GM12801 (cell line): ENCODE results near the gene CHST4.

ENCODE experiments used
- TF ChIP-seq, protein P1 (sequence below): IDR thresholded peaks from one replicate; pipeline ENCODE4 v1.5.1; 2011; ENCODE audit warnings: control low read depth; ENCODE audit not compliant: insufficient read length; ENCODE audit errors: extremely low read depth

Gene CHST4

DNA sequence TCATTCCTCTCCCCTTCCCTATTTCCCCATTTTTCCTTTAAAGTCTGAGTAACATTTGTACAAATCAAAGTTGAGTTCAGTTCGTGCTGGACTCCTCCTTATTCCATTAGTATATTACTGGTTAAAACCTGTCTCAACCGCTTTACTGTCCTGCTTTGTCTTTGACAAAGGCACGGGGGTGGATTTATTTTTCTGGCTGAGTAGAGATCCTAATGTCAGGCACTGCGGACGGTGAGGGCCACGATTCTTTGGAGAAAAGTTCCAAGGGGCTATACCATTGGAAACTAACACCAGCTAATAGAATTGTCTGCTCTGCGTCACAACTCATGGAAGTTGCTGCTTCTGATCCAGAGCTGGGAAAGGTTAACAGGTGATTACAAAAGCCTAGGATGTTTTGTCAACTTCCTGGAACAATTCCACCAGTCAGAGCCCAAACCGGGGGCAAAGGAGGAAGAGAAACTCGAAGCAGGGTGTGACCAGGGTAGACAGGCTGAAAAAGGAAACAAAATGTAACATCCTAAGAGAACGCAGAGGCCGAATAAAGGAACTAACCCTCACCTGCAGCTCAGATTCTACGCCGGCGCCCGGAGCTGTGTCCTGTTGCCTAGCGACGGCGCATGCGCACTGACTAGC is 38.2 kb downstream of the CHST4 start:
- TF ChIP-seq, protein P1, sequence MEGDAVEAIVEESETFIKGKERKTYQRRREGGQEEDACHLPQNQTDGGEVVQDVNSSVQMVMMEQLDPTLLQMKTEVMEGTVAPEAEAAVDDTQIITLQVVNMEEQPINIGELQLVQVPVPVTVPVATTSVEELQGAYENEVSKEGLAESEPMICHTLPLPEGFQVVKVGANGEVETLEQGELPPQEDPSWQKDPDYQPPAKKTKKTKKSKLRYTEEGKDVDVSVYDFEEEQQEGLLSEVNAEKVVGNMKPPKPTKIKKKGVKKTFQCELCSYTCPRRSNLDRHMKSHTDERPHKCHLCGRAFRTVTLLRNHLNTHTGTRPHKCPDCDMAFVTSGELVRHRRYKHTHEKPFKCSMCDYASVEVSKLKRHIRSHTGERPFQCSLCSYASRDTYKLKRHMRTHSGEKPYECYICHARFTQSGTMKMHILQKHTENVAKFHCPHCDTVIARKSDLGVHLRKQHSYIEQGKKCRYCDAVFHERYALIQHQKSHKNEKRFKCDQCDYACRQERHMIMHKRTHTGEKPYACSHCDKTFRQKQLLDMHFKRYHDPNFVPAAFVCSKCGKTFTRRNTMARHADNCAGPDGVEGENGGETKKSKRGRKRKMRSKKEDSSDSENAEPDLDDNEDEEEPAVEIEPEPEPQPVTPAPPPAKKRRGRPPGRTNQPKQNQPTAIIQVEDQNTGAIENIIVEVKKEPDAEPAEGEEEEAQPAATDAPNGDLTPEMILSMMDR: no peak

DNA sequence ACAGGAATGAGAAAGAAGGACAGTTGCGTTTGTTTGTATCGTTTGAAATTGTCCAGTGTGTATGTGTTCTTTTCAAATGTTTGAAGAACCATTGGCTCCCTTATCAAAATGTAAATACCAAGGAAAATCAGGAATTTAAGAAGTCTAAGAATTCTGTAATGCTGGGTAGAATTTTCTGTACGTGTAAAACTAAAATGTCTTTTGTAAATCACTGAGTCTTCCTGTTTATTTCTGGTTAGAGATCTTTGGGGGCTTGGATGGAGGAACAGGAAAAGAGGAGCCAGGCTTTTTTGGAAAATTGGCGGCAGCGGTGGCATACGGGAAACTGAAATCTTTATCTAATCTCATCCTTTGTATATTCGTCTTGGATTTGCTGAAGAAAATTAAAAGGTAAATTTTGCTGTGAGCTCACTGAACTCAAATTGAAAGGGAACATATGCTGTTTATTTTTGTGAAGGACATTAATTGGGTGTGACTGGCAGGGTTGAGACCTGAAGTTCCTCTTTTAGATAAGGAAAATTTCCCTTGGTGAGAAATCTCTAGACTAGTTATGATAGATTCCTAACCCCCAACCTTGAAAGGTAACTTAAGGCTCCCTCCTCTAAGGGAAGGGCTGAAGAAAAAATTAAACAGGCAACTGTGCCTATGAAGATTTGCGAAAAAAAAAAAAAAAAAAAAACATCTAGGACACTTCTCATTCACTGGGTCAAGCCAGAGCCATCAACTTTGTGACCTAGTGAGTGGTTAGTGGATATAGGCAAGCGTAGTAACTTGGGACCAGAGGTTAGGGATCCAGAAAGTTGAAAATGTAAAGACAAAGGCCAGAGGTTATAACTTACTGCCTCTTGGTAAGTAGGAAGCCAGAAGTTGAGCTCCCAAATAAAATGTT is 39.8 kb downstream of the CHST4 start:
- TF ChIP-seq, protein P1: no peak

DNA sequence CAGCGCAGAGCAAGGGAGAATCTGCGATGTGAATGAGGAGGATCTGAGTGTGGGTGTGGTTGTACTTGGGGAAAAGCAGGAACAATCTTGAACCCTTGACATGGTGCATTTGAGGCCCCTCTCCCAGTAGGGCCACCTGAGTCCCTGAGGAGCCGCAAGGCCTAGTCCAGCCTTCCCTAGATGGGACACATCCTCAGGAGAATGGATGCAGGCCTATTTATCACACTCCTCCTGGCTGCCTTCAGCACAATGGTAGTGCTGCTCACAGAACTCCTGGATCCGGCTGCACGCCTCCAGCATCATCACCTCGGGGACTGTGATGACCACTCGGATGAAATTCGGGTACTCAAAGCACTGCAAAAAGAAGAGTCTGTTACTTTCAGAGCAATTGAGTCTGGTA is 41.7 kb downstream of the CHST4 start:
- TF ChIP-seq, protein P1: no peak

DNA sequence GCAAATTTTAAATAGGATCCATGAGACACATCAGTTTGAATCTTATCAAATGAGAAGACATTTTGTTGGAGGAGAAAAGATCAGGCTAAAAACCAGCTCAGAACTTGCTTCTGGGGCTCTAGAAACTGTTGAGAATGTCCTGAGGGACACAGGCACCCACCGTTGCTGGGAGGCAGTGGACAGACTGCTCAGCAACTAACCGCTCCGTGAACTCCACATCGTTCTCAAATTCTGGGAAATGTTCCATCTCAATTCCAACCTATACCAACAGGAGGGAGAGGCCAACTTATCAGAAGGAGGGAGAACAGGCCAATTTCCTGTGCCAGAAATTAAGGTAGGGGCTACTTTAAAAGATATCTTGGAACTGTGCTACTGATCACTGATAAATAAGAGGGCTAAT is 42.3 kb downstream of the CHST4 start:
- TF ChIP-seq, protein P1: no peak

DNA sequence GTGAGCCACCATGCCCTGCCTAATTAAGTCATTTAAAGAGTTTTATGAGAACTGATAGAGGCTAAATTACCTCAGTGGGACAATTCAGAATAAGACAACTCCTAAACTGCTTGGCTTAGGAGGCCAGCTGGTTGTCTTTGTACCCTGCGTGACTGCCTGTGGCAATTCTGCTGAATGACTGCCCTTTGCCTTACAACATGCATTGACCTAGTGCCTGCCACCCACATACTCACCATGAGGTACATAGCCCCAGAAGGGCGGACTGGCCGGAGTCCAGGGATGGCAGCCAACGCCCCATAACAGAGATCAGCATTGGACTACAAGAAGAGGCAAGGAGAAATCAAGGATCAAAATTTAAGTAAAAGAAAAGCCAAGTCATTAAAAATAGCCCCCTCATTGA is 43.4 kb downstream of the CHST4 start:
- TF ChIP-seq, protein P1: no peak

DNA sequence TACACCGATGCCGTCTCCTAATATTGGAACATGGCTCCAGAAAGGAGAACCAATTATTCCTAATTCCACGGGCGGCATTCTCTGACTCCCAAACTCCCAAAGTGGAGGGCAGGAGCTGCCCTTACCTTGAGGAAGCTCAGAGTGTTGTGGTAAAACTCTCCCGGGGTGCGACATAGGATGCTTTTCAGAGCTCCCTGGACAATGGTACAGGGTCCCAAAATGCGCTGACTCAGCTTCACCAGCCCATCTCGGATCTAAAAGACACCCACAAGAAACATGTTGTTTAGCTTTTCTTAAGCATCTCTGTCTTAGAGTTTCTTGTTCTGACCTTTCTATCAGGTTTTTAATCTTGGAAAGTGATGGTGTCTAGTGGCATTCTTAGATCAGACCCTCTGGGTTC is 43.9 kb downstream of the CHST4 start:
- TF ChIP-seq, protein P1: no peak

DNA sequence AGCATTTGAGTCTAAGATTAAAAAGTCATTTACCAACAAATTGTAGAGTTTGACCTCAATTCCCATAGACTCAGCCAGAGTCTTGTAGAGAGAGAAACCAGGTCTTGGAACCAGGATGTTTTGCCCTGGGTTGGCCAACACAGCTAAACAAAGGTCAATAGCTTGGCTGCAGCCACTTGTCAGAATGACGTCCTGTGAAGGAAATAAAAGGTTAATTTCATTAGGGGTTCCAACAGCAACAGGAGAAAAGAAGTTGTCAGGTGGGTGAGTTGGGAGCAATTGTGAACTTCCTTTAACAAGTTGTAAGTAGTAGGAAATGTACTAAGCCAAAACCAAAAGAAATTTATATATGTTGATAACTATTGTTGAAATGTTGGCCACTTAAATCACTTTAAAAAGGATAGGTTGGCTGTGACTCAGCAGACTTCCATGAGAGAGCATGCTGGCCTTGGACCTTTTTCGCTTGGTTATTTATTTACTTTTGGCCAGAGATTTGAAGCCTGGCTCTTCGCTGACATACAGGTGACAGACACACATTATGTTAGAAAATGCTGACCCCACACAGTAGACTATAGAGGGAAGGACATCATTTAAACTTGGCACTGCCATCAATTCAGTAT is 46.4 kb downstream of the CHST4 start:
- TF ChIP-seq, protein P1: no peak
